HepG2 (cell line): ENCODE results near the gene CAPN12. TPM values are rescaled to one million over a fixed set of nuclear protein-coding genes. Genes with fewer than 3 reads are reported as not detected.

Source experiments
- ATAC-seq: fragments of 200-7000 bp; cut with Tn5 transposase; 3 replicates; pipeline ENCODE4 v1.9.1; 2020; ENCODE audit warnings: mild to moderate bottlenecking, moderate library complexity
- BruUV-seq: library from RNA; stranded (reverse); fragments of 400-500 nt; replicated peaks from 2 replicates; lab custom pipeline; 2021; lab: Mats Ljungman, UMichigan
- CTCF ChIA-PET: fragments of 300-600 bp; formaldehyde crosslinking; extraction: SDS; loops from one replicate; lab custom pipeline; 2021; ENCODE audit warnings: low total read pairs, inconsistent platforms, low intra/inter-chr PET ratio; lab: Yijun Ruan, JAX
- POLR2A ChIA-PET: fragments of 350-600 bp; sonication (Branson Sonifier 250); formaldehyde crosslinking; loops from one replicate; lab custom pipeline; 2020; ENCODE audit warnings: antibody characterized with exemption, inconsistent platforms; lab: Yijun Ruan, JAX
- DNase-seq: peaks from one replicate; pipeline ENCODE4 v3.0.0-alpha.2; 2015; ENCODE audit warnings: low spot score
- FAIRE-seq: peaks from 3 replicates; lab custom pipeline; 2011; peaks lifted over from hg19 to GRCh38; lab: Jason Lieb, UNC
- H2AFZ ChIP-seq: one replicate; pipeline ENCODE4 v1.6.1; 2011; ENCODE audit warnings: low read length, inconsistent platforms
- H3K27ac ChIP-seq: fragments of 300-600 bp; 3 replicates; pipeline ENCODE4 v1.8.0; 2011; ENCODE audit warnings: mixed run types, mild to moderate bottlenecking, mixed read lengths, low read length, inconsistent platforms; ENCODE audit not compliant: insufficient read depth; ENCODE audit errors: extremely low read length
- H3K27me3 ChIP-seq, 2 experiments: fragments of 200-600 bp in 1 of 2; 2 replicates in 1 of 2; 3 replicates in 1 of 2; pipeline versions ENCODE4 v1.6.0 to v1.8.0; 2011; ENCODE audit warnings: low read length in 2 of 2, mild to moderate bottlenecking in 2 of 2, moderate library complexity in 2 of 2, inconsistent platforms in 1 of 2; ENCODE audit not compliant: insufficient read depth in 2 of 2, control insufficient read depth in 1 of 2
- H3K36me3 ChIP-seq, 2 experiments: fragments of 200-600 bp in 1 of 2; replicated peaks in 1 of 2; 2 replicates in 1 of 2; 3 replicates in 1 of 2; pipeline versions ENCODE4 v1.5.1 to v1.8.0; 2011; ENCODE audit warnings: low read length in 2 of 2, inconsistent platforms in 1 of 2; ENCODE audit not compliant: insufficient read depth in 2 of 2, control insufficient read depth in 1 of 2
- H3K4me1 ChIP-seq: 2 replicates; pipeline ENCODE4 v1.5.1; 2012; ENCODE audit warnings: low read length, inconsistent platforms; ENCODE audit not compliant: insufficient read depth
- H3K4me2 ChIP-seq: 2 replicates; pipeline ENCODE4 v1.6.0; 2011; ENCODE audit warnings: low read depth, low read length, inconsistent platforms
- H3K4me3 ChIP-seq, 3 experiments: fragments of 200-600 bp in 1 of 3; sonication (generic), shearing (Covaris generic) in 1 of 3; replicated peaks in 1 of 3; 2 replicates each; pipeline ENCODE4 v1.5.1; 2011 to 2016; ENCODE audit warnings: low read length in 3 of 3, inconsistent platforms in 2 of 3, low read depth in 2 of 3, mild to moderate bottlenecking in 2 of 3, control low read depth in 1 of 3, mixed read lengths in 1 of 3; ENCODE audit not compliant: insufficient read depth in 1 of 3
- H3K79me2 ChIP-seq: one replicate; pipeline ENCODE4 v1.6.1; 2011; ENCODE audit warnings: low read length, inconsistent platforms; ENCODE audit not compliant: insufficient read depth
- H3K9ac ChIP-seq: 2 replicates; pipeline ENCODE4 v1.6.0; 2011; ENCODE audit warnings: mild to moderate bottlenecking, low read depth, low read length, inconsistent platforms; ENCODE audit not compliant: insufficient read depth
- H3K9me3 ChIP-seq: 2 replicates; pipeline ENCODE4 v1.5.1; 2012; ENCODE audit warnings: mild to moderate bottlenecking, low read length
- H4K20me1 ChIP-seq: 2 replicates; pipeline ENCODE4 v1.6.0; 2011; ENCODE audit warnings: inconsistent platforms, mild to moderate bottlenecking, low read length, moderate library complexity; ENCODE audit not compliant: insufficient read depth
- CEBPZ ChIP-seq: IDR thresholded peaks from 2 replicates; pipeline ENCODE4 v1.6.1; 2012; ENCODE audit warnings: low read length, improper control_type of control experiment
- ETV5 ChIP-seq: IDR thresholded peaks from 2 replicates; pipeline ENCODE4 v1.6.1; 2018; ENCODE audit warnings: missing biosample characterization, missing genetic modification reagents, inconsistent platforms, borderline replicate concordance
- IRF1 ChIP-seq: sonication (generic); formaldehyde crosslinking; IDR thresholded peaks from 2 replicates; pipeline ENCODE4 v1.4.0; 2020; ENCODE audit warnings: low read depth, mild to moderate bottlenecking, missing genetic modification reagents
- KLF6 ChIP-seq: IDR thresholded peaks from 2 replicates; pipeline ENCODE4 v1.8.0; 2016; ENCODE audit warnings: missing biosample characterization, missing genetic modification reagents
- ZFP91 ChIP-seq: sonication (generic); formaldehyde crosslinking; IDR thresholded peaks from 2 replicates; pipeline ENCODE4 v1.9.0; 2022; ENCODE audit warnings: missing genetic modification reagents, mild to moderate bottlenecking, borderline replicate concordance
- ZNF614 ChIP-seq: IDR thresholded peaks from 2 replicates; pipeline ENCODE4 v1.6.1; 2018; ENCODE audit warnings: missing biosample characterization, missing genetic modification reagents, inconsistent platforms, borderline replicate concordance
- WGBS: methylation state at CpG from one replicate; pipeline ENCODE4 v1.1.6; 2017; ENCODE audit warnings: low lambda C conversion rate; 5-methylcytosine and 5-hydroxymethylcytosine counted together
- in situ Hi-C: cut with HindIII; loops from 2 replicates; pipeline ENCODE4 v1.10.0; 2017; ENCODE audit warnings: low pct_unique_long_range_greater_than_20kb; ENCODE audit not compliant: extremely low pct_ligation_motif_present
- intact Hi-C: fragments of 100-400 bp; cut with micrococcal nuclease; formaldehyde crosslinking; loops from one replicate; pipeline ENCODE4 v1.10.0; 2022; ENCODE audit not compliant: unreplicated experiment
- polyA plus RNA-seq, 8 experiments: library from polyadenylated mRNA; depleted of rRNA in 3 of 8; stranded (reverse) in 7 of 8; unstranded in 1 of 8; fragments of >200 nt; fragmentation: Illumina TruSeq in 4 of 8; extraction: Trizol in 4 of 8; gene quantifications; 2 replicates each; pipeline versions ENCODE4 v1.2.1 to v1.2.3, GENCODE V29; 2011 to 2016; ENCODE audit warnings: low read depth in 4 of 8, missing spikeins in 1 of 8, mixed read lengths in 1 of 8; ENCODE audit not compliant: insufficient read depth in 1 of 8
- total RNA-seq, 5 experiments: library from RNA; depleted of rRNA; stranded (reverse); fragments of >200 nt; fragmentation: Illumina TruSeq; extraction: Trizol; gene quantifications; 2 replicates each; pipeline ENCODE4 v1.2.3, GENCODE V29; 2016; ENCODE audit warnings: low read depth in 1 of 5
- TF ChIP-seq, protein P1 (sequence below): sonication (generic); formaldehyde crosslinking; IDR thresholded peaks from 2 replicates; pipeline ENCODE4 v1.5.0; 2020; ENCODE audit warnings: missing genetic modification reagents

CAPN12 gene
- total and polyA plus RNA-seq, 2 of the 13 experiments (the other 11 are each of a cell fraction or from before 2014, with no cell fraction given) = 1.6 to 13.6 TPM

DNA sequence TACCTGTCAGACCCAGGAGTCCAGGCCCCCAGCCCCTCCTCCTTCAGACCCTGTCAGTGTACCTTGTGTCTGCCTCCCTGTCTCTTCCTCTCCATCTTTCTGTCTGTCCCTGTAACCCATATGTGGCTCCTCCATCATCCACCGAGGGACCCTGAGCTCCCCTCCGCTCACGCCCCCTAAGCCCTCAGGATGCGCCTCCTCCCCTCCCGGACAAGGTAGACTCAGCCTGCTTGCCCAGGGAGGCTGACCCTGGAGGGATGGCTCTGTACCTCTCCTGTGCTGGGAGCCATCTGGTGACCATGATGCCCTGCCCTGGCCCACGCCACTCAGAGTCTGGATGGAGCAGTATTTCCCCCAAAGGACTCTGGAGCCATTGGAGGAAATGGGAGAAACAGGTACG lies 1.0 kb upstream of the CAPN12 start (continued):
- TF ChIP-seq CEBPZ (no peak), IRF1 (CRISPR knock-in tag) (no peak), ZFP91 (CRISPR knock-in tag) (0 out of 2 replicates have a peak, but pooled peaks have one; percentile 39)
- TF ChIP-seq, protein P1, sequence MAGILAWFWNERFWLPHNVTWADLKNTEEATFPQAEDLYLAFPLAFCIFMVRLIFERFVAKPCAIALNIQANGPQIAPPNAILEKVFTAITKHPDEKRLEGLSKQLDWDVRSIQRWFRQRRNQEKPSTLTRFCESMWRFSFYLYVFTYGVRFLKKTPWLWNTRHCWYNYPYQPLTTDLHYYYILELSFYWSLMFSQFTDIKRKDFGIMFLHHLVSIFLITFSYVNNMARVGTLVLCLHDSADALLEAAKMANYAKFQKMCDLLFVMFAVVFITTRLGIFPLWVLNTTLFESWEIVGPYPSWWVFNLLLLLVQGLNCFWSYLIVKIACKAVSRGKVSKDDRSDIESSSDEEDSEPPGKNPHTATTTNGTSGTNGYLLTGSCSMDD (CRISPR knock-in tag) = no peak
- TF ChIP-seq, all 625 proteins: peak for 5

GRCh38 chr19:38744874-38745273 lies 600 bp upstream of the CAPN12 start:
- BruUV-seq = no TSS peak
- no peak for FAIRE-seq
- TF ChIP-seq ETV5 (CRISPR knock-in tag) (no peak), KLF6 (CRISPR knock-in tag) (no peak), ZNF614 (CRISPR knock-in tag) (no peak)

More at GRCh38 chr19:38744874-38745273, 600 bp upstream of the CAPN12 start:
- H2AFZ ChIP-seq = no peak overlapping the region
- H3K4me3 ChIP-seq = no peak overlapping the region
- in situ Hi-C loops (loop anchor here (5.0 to 25.0 kb wide), 2 partner anchors 87 to 167 kb away; partner anchors contain the start of genes CCER2 and ECH1), intact Hi-C loops (no loop called here)
- H3K4me2 ChIP-seq = no peak overlapping the region
- no peaks in the 10 kb centered on the region for H3K79me2 ChIP-seq
- no peaks in the 10 kb centered on the region for H3K27me3 ChIP-seq
- no peaks in the 10 kb centered on the region for H3K36me3 ChIP-seq
- H3K4me1 ChIP-seq = peaks cover 29% of the 10 kb centered on the region
- ChIA-PET CTCF (no interaction called here), POLR2A (no interaction called here)
- no peak overlapping the region for H3K27ac ChIP-seq
- H3K9me3 ChIP-seq = no peaks in the 10 kb centered on the region
- no peaks in the 10 kb centered on the region for H4K20me1 ChIP-seq
- WGBS = 87% methylated on average over 6 of the region's 6 CpGs
- no peak overlapping the region for H3K9ac ChIP-seq
- DNase-seq (no peak), ATAC-seq (no peak)
